Mucosa of stomach (tissue), 1 donor: ENCODE measurements around the gene ARHGDIB.

ENCODE experiments used
- H3K27me3 ChIP-seq: one replicate; pipeline ENCODE4 v1.7.0; 2013; ENCODE audit warnings: mild to moderate bottlenecking, low read length; ENCODE audit not compliant: control insufficient read depth, insufficient read depth
- H3K36me3 ChIP-seq: one replicate; pipeline ENCODE4 v1.7.0; 2013; ENCODE audit warnings: low read length; ENCODE audit not compliant: control insufficient read depth, insufficient read depth
- H3K4me1 ChIP-seq: one replicate; pipeline ENCODE4 v1.7.0; 2013; ENCODE audit warnings: mild to moderate bottlenecking, low read length; ENCODE audit not compliant: control insufficient read depth, insufficient read depth
- H3K4me3 ChIP-seq: one replicate; pipeline ENCODE4 v1.7.0; 2013; ENCODE audit warnings: low read length
- H3K9ac ChIP-seq: one replicate; pipeline ENCODE4 v1.7.0; 2013; ENCODE audit warnings: mild to moderate bottlenecking, low read length, moderate library complexity
- H3K9me3 ChIP-seq: one replicate; pipeline ENCODE4 v1.7.0; 2013; ENCODE audit warnings: mild to moderate bottlenecking, low read length, moderate library complexity; ENCODE audit not compliant: control insufficient read depth
- donor health status: Pancreatic carcinoma.

ARHGDIB gene

GRCh38 chr12:14960548-14961465 is 594 bp downstream of the ARHGDIB start:
- H3K4me3 ChIP-seq: no peak overlapping the region
- H3K9ac ChIP-seq: peak overlapping the region; percentile 57
- H3K9me3 ChIP-seq: no peaks in the 10 kb centered on the region
- no peaks in the 10 kb centered on the region for H3K27me3 ChIP-seq
- no peaks in the 10 kb centered on the region for H3K36me3 ChIP-seq
- no peaks in the 10 kb centered on the region for H3K4me1 ChIP-seq

GRCh38 chr12:14959916-14960496 is 1.4 kb downstream of the ARHGDIB start:
- Histone ChIP-seq H3K9ac (peak overlapping the region; percentile 36), H3K4me3 (no peak overlapping the region)

GRCh38 chr12:14959463-14959862 is 1.9 kb downstream of the ARHGDIB start:
- Histone ChIP-seq H3K36me3 (no peaks in the 10 kb centered on the region), H3K27me3 (no peaks in the 10 kb centered on the region), H3K9me3 (no peaks in the 10 kb centered on the region), H3K4me3 (no peak overlapping the region), H3K4me1 (no peaks in the 10 kb centered on the region), H3K9ac (no peak overlapping the region)

More at GRCh38 chr12:14959916-14960496, 1.4 kb downstream of the ARHGDIB start:
- H3K27me3 ChIP-seq: no peaks in the 10 kb centered on the region
- no peaks in the 10 kb centered on the region for H3K36me3 ChIP-seq
- no peaks in the 10 kb centered on the region for H3K4me1 ChIP-seq
- no peaks in the 10 kb centered on the region for H3K9me3 ChIP-seq

GRCh38 chr12:14959126-14959440 is 2.3 kb downstream of the ARHGDIB start:
- Histone ChIP-seq H3K4me3 (no peak overlapping the region), H3K36me3 (no peaks in the 10 kb centered on the region), H3K9ac (no peak overlapping the region), H3K4me1 (no peaks in the 10 kb centered on the region), H3K27me3 (no peaks in the 10 kb centered on the region), H3K9me3 (no peaks in the 10 kb centered on the region)

- no peak overlapping the region for H3K9ac ChIP-seq
Observed at GRCh38 chr12:14958361-14959125, 2.9 kb downstream of the ARHGDIB start.

DNA sequence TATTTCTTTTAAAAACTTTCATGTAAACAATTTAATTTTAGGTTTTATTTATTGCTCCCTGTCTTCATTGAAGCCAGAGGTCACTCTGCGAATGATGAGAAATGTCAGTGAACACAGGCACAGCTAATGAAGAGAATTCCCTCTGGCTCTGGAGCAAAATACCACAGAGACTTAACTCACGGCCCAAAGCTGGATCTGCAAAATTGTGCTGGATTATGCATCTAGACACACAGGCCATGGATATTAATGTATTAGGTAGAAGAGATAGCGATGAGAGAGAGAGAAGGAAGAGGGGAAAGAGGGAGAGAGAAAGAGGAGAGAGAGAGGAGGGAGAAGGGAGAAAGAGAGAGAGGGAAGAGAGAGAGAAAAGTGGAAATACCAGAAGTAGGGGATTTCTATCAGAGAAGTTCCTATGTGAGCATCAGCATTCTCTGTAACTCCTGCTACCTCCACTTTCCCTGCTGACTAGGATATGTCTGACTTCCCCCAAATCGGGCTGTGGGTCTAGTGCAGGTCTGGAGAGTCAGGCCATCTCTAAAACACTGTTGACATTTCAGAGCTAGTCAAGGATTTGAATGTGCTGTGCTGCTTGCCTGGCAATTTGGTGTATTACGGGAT is 3.7 kb downstream of the ARHGDIB start:
- H3K36me3 ChIP-seq: no peaks in the 10 kb centered on the region
- no peaks in the 10 kb centered on the region for H3K4me1 ChIP-seq
- peak overlapping the region; percentile 9 for H3K9ac ChIP-seq
- H3K27me3 ChIP-seq: no peaks in the 10 kb centered on the region
- no peaks in the 10 kb centered on the region for H3K9me3 ChIP-seq
- no peak overlapping the region for H3K4me3 ChIP-seq

More at GRCh38 chr12:14958361-14959125, 2.9 kb downstream of the ARHGDIB start:
- H3K27me3 ChIP-seq: no peaks in the 10 kb centered on the region
- no peaks in the 10 kb centered on the region for H3K9me3 ChIP-seq
- no peaks in the 10 kb centered on the region for H3K4me1 ChIP-seq
- no peaks in the 10 kb centered on the region for H3K36me3 ChIP-seq
- no peak overlapping the region for H3K4me3 ChIP-seq

DNA sequence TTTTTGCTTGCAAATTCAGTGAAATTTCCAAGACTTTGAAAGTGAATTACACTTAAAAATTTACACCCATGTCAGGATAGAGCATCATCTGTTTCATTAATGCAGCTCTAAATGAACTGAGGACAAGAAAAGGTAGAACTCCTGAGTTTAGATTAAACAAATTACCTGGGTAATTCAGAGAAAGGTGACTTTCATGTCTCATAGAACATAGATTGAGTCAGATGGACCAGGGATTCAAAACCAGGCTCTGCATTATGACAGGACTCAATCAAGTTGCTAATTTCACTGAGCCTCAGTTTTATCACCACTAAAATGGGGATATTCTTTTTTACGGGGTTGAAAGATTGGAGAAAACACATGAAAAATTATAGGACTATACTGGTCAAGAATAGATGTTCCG is 4.5 kb downstream of the ARHGDIB start:
- no peak overlapping the region for H3K9ac ChIP-seq
- H3K4me1 ChIP-seq: peaks cover under 1% of the 10 kb centered on the region
- H3K36me3 ChIP-seq: no peaks in the 10 kb centered on the region
- no peak overlapping the region for H3K4me3 ChIP-seq
- no peaks in the 10 kb centered on the region for H3K9me3 ChIP-seq
- no peaks in the 10 kb centered on the region for H3K27me3 ChIP-seq

DNA sequence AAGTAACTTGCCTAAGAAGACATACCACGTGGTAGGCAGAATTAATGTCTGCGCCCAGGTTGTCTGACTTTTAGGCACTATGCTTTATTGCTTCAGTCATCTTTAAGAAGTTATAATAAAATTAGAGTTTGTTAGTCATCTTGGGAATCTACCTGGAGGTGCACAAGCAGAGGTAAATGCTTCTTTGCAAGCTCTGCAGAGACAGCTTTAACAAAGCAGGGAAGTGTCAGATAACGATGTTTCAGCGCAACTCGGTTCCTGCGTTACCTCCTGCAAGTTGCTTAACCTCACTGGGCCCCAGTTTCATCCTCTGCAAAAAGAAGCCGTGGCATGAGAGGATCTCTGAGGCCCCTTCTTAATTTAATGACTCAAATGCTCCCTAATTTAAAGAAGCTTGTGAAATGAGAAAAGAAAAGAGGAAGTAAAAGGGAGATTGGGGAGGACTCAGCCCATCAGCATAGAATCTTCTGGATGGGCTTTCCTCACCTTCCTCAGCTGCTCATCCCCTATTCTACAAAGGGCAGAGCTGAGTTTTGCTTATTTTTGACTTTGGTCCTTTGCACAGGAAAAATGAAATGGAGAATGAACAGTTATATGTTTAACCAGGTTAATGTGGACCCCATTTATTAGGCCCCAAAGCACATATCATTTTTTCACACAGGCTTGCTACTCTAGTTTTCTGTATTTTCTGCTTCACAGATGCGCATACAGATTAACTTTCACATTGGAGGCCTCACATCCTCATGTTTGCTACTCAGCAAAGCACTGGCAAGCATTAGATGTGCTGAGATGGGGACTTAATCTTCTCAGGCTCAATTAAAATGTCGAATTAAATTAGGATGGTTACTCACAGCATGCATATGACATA is 5.1 kb downstream of the ARHGDIB start:
- Histone ChIP-seq H3K36me3 (no peaks in the 10 kb centered on the region), H3K4me3 (no peak overlapping the region), H3K9ac (no peak overlapping the region), H3K27me3 (no peaks in the 10 kb centered on the region), H3K4me1 (peaks cover 7% of the 10 kb centered on the region), H3K9me3 (no peaks in the 10 kb centered on the region)

DNA sequence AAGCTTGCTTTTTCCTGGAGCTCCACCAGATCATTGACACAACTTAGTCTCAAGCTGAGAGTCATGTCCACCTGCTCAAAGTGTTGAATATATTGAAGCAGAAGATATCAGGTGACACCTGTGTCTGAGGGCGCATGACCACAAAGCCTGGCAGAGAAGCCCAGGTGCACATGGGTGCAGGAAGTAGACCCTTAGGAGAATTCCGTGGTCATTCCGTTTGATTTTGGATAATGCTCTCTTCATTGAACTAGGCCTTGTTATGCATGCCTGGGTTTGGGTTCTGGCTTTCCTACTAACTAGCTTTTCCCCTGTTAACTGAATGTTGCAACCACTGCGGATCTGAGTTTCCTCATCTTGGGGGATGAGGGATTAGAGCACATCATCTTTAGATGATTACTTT is 7.1 kb downstream of the ARHGDIB start:
- H3K9me3 ChIP-seq: no peaks in the 10 kb centered on the region
- no peak overlapping the region for H3K4me3 ChIP-seq
- H3K27me3 ChIP-seq: no peaks in the 10 kb centered on the region
- no peak overlapping the region for H3K9ac ChIP-seq
- H3K36me3 ChIP-seq: no peaks in the 10 kb centered on the region
- peaks cover 7% of the 10 kb centered on the region for H3K4me1 ChIP-seq

GRCh38 chr12:14953752-14954151 is 7.6 kb downstream of the ARHGDIB start:
- H3K4me1 ChIP-seq: peaks cover 7% of the 10 kb centered on the region
- no peak overlapping the region for H3K9ac ChIP-seq
- H3K27me3 ChIP-seq: no peaks in the 10 kb centered on the region
- H3K4me3 ChIP-seq: no peak overlapping the region
- H3K36me3 ChIP-seq: no peaks in the 10 kb centered on the region
- H3K9me3 ChIP-seq: no peaks in the 10 kb centered on the region

DNA sequence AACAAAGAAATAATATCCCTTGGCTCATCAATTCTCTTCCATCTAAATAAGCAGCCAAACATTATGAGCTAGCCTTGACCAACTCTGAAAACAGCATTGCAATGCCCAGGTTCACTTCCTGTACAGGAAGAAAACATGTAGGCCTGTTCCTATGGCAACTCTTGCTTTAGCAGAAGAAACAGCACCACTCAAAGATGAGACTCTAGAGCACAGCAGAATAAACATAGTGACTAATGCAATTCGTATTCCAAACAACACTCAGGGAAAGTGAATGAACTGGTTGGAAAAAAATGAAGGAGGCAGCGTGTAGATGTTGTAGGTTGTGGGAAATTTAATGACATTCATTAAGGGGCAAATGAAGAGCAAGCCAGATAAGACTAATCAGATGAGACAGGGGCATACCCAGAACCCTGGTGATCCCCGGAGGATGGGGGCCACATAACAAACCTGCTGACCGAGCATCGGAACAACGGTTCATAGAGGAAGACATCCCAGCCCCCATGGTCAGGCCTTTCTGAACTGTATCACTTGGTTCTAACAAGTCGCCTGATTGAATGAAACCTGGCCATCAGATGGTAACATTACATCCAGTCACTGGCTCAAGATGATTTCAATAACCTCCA is 9.0 kb downstream of the ARHGDIB start:
- Histone ChIP-seq H3K36me3 (no peaks in the 10 kb centered on the region), H3K9ac (no peak overlapping the region), H3K4me3 (no peak overlapping the region), H3K9me3 (no peaks in the 10 kb centered on the region), H3K4me1 (peaks cover 7% of the 10 kb centered on the region), H3K27me3 (no peaks in the 10 kb centered on the region)
